ENCODE data around the gene PHEX.

DNA sequence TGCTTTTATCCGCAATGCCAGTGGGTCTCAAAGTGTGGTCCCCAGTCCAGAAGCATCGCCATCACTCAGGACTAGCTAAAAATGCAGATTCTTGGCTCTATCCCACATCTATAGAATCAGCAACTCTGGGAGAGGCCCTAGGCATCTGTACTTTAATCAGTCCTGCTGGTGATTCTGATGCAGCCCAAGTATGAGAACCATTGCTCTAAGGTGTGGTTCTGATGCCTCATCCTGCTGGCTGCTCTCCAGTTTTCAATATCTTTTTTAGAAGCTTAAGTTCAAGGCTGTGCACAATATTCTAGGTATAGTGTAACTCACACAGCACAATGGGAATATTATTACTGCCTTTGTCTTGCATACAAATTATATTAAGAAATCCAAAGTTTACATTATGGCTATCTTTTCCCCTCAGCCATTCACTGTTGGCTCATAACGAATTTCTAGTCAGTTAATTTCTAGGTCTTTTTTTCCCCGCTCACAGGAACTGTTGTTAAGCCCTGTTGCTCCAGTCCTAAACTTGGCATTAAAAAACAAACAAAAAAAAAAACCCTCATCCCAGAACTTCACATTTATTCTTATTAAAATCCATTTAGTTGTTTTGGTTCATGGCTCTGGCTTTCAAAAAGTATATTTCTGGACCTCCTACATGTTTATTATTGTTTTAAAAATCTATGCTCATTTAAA, 109.1 kb downstream of the PHEX start:
- TF ChIP-seq, protein P1, sequence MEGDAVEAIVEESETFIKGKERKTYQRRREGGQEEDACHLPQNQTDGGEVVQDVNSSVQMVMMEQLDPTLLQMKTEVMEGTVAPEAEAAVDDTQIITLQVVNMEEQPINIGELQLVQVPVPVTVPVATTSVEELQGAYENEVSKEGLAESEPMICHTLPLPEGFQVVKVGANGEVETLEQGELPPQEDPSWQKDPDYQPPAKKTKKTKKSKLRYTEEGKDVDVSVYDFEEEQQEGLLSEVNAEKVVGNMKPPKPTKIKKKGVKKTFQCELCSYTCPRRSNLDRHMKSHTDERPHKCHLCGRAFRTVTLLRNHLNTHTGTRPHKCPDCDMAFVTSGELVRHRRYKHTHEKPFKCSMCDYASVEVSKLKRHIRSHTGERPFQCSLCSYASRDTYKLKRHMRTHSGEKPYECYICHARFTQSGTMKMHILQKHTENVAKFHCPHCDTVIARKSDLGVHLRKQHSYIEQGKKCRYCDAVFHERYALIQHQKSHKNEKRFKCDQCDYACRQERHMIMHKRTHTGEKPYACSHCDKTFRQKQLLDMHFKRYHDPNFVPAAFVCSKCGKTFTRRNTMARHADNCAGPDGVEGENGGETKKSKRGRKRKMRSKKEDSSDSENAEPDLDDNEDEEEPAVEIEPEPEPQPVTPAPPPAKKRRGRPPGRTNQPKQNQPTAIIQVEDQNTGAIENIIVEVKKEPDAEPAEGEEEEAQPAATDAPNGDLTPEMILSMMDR (IDR thresholded peaks at IDR 0.05): no peak
- no peak for TF ChIP-seq POLR2A (IDR thresholded peaks at IDR 0.05)
